H9 (cell line): ENCODE measurements around the gene PCBP1. TPM values are rescaled to one million over a fixed set of nuclear protein-coding genes. Genes with fewer than 3 reads are reported as not detected.

Source experiments
- DNase-seq: peaks from one replicate; pipeline ENCODE4 v3.0.0-alpha.2; 2017
- H2AFZ ChIP-seq: one replicate; pipeline ENCODE4 v1.6.1; 2013; ENCODE audit warnings: mild to moderate bottlenecking, low read length, control low read depth, moderate library complexity
- H2AK5ac ChIP-seq: 2 replicates; pipeline ENCODE4 v1.6.1; 2013; ENCODE audit warnings: low read length, control low read depth, mixed read lengths; ENCODE audit not compliant: insufficient read length
- H2BK120ac ChIP-seq: one replicate; pipeline ENCODE4 v1.6.1; 2013; ENCODE audit warnings: low read depth, mild to moderate bottlenecking, low read length, control low read depth, inconsistent platforms; ENCODE audit not compliant: poor library complexity, severe bottlenecking
- H2BK12ac ChIP-seq: 2 replicates; pipeline ENCODE4 v1.6.1; 2013; ENCODE audit warnings: low read length, control low read depth, mixed read lengths, low read depth; ENCODE audit not compliant: insufficient read length
- H2BK15ac ChIP-seq: 2 replicates; pipeline ENCODE4 v1.6.1; 2013; ENCODE audit warnings: low read depth, low read length, control low read depth
- H2BK20ac ChIP-seq: one replicate; pipeline ENCODE4 v1.6.1; 2013; ENCODE audit warnings: low read depth, mild to moderate bottlenecking, low read length, control low read depth, inconsistent platforms; ENCODE audit not compliant: poor library complexity, severe bottlenecking
- H2BK5ac ChIP-seq: 2 replicates; pipeline ENCODE4 v1.6.1; 2013; ENCODE audit warnings: low read length, control low read depth, mixed read lengths; ENCODE audit not compliant: insufficient read length
- H3K14ac ChIP-seq: 2 replicates; pipeline ENCODE4 v1.6.1; 2013; ENCODE audit warnings: low read length, control low read depth; ENCODE audit not compliant: insufficient read depth
- H3K18ac ChIP-seq: 2 replicates; pipeline ENCODE4 v1.6.1; 2013; ENCODE audit warnings: low read depth, mild to moderate bottlenecking, mixed read lengths, low read length, control low read depth; ENCODE audit not compliant: insufficient read length
- H3K23ac ChIP-seq: 2 replicates; pipeline ENCODE4 v1.6.1; 2013; ENCODE audit warnings: low read length, control low read depth, mixed read lengths, low read depth; ENCODE audit not compliant: insufficient read length
- H3K23me2 ChIP-seq: 2 replicates; pipeline ENCODE4 v1.6.1; 2013; ENCODE audit warnings: low read depth, mild to moderate bottlenecking, mixed read lengths, low read length, control low read depth; ENCODE audit not compliant: insufficient read length, poor library complexity, severe bottlenecking
- H3K27ac ChIP-seq: 2 replicates; pipeline ENCODE4 v1.5.1; 2013; ENCODE audit warnings: low read length, control low read depth, mixed read lengths, low read depth; ENCODE audit not compliant: insufficient read length
- H3K27me3 ChIP-seq: 2 replicates; pipeline ENCODE4 v1.6.1; 2013; ENCODE audit warnings: low read length, control low read depth, inconsistent platforms; ENCODE audit not compliant: insufficient read depth
- H3K4ac ChIP-seq: 2 replicates; pipeline ENCODE4 v1.6.1; 2013; ENCODE audit warnings: low read depth, mild to moderate bottlenecking, control low read depth, inconsistent platforms, low read length, moderate library complexity
- H3K4me1 ChIP-seq: 2 replicates; pipeline ENCODE4 v1.6.1; 2013; ENCODE audit warnings: low read length, control low read depth, inconsistent platforms; ENCODE audit not compliant: insufficient read depth
- H3K4me2 ChIP-seq: 2 replicates; pipeline ENCODE4 v1.6.1; 2013; ENCODE audit warnings: low read length, control low read depth, mixed read lengths; ENCODE audit not compliant: insufficient read length, insufficient read depth
- H3K56ac ChIP-seq: 2 replicates; pipeline ENCODE4 v1.6.1; 2013; ENCODE audit warnings: low read depth, mild to moderate bottlenecking, mixed read lengths, low read length, control low read depth; ENCODE audit not compliant: insufficient read length
- H3K79me1 ChIP-seq: 2 replicates; pipeline ENCODE4 v1.6.1; 2013; ENCODE audit warnings: low read depth, mild to moderate bottlenecking, moderate library complexity, low read length, control low read depth, inconsistent platforms; ENCODE audit not compliant: insufficient read depth, poor library complexity, severe bottlenecking
- H3K79me2 ChIP-seq: 2 replicates; pipeline ENCODE4 v1.6.1; 2013; ENCODE audit warnings: low read length, control low read depth, inconsistent platforms; ENCODE audit not compliant: insufficient read depth
- H3K9ac ChIP-seq: 2 replicates; pipeline ENCODE4 v1.6.1; 2013; ENCODE audit warnings: low read length, control low read depth, mixed read lengths; ENCODE audit not compliant: insufficient read length; ENCODE audit errors: extremely low read depth
- H3K9me3 ChIP-seq: one replicate; pipeline ENCODE4 v1.6.1; 2013; ENCODE audit warnings: low read depth, low read length, inconsistent platforms; ENCODE audit not compliant: control insufficient read depth
- H3T11ph ChIP-seq: one replicate; pipeline ENCODE4 v1.6.1; 2013; ENCODE audit warnings: mild to moderate bottlenecking, low read length, control low read depth, inconsistent platforms
- H4K20me1 ChIP-seq: one replicate; pipeline ENCODE4 v1.6.1; 2013; ENCODE audit not compliant: control insufficient read depth, insufficient read length, insufficient read depth
- H4K5ac ChIP-seq: 2 replicates; pipeline ENCODE4 v1.6.1; 2013; ENCODE audit warnings: low read depth, mild to moderate bottlenecking, mixed read lengths, low read length, control low read depth; ENCODE audit not compliant: insufficient read length
- H4K8ac ChIP-seq: replicated peaks from 2 replicates; pipeline ENCODE4 v1.6.1; 2013; ENCODE audit warnings: low read length, control low read depth, mixed read lengths, low read depth; ENCODE audit not compliant: insufficient read length
- H4K91ac ChIP-seq: 2 replicates; pipeline ENCODE4 v1.6.1; 2013; ENCODE audit warnings: low read depth, mild to moderate bottlenecking, moderate library complexity, mixed read lengths, low read length, control low read depth; ENCODE audit not compliant: insufficient read length
- H3K27ac Mint-ChIP-seq, 3 experiments: 2 replicates in 2 of 3; 3 replicates in 1 of 3; pipeline ENCODE4 v1.8.0; 2020 to 2021; ENCODE audit warnings: mixed read lengths in 3 of 3, mild to moderate bottlenecking in 1 of 3, moderate library complexity in 1 of 3
- H3K27me3 Mint-ChIP-seq: 2 replicates; pipeline ENCODE4 v1.8.0; 2021; ENCODE audit warnings: low read depth, mild to moderate bottlenecking, moderate library complexity, mixed read lengths
- H3K36me3 Mint-ChIP-seq, 3 experiments: 2 replicates in 2 of 3; 3 replicates in 1 of 3; pipeline ENCODE4 v1.8.0; 2020 to 2021; ENCODE audit warnings: low read depth in 3 of 3, mixed read lengths in 3 of 3; ENCODE audit not compliant: insufficient read depth in 1 of 3
- H3K4me1 Mint-ChIP-seq, 2 experiments: 2 replicates each; pipeline ENCODE4 v1.8.0; 2020; ENCODE audit warnings: mixed read lengths in 2 of 2
- H3K4me3 Mint-ChIP-seq, 2 experiments: 2 replicates in 1 of 2; 3 replicates in 1 of 2; pipeline ENCODE4 v1.8.0; 2020 to 2021; ENCODE audit warnings: mild to moderate bottlenecking in 2 of 2, mixed read lengths in 2 of 2, moderate library complexity in 1 of 2
- H3K9me3 Mint-ChIP-seq, 2 experiments: 2 replicates in 1 of 2; 3 replicates in 1 of 2; pipeline ENCODE4 v1.8.0; 2020; ENCODE audit warnings: mild to moderate bottlenecking in 2 of 2, mixed read lengths in 2 of 2, moderate library complexity in 1 of 2
- WGBS: extraction: QIAGEN DNeasy Blood & Tissue Kit; methylation state at CpG from one replicate; pipeline ENCODE4 v1.1.7; 2013; ENCODE audit warnings: missing lambda C conversion rate, low lambda C conversion rate, mixed read lengths; ENCODE audit not compliant: insufficient read length; ENCODE audit errors: extremely low coverage; 5-methylcytosine and 5-hydroxymethylcytosine counted together
- total RNA-seq: library from RNA; stranded (reverse); gene quantifications from 2 replicates; pipeline ENCODE4 v1.2.1, GENCODE V29; 2021
- TF ChIP-seq, protein P1 (sequence below): fragments of 200-600 bp; sonication (generic); conservative IDR thresholded peaks from 3 replicates; pipeline ENCODE4 v1.8.0; 2021; ENCODE audit warnings: antibody characterized with exemption, mild to moderate bottlenecking

PCBP1 gene
- total RNA-seq, 1 experiment from 2014 or later: 457 TPM

DNA sequence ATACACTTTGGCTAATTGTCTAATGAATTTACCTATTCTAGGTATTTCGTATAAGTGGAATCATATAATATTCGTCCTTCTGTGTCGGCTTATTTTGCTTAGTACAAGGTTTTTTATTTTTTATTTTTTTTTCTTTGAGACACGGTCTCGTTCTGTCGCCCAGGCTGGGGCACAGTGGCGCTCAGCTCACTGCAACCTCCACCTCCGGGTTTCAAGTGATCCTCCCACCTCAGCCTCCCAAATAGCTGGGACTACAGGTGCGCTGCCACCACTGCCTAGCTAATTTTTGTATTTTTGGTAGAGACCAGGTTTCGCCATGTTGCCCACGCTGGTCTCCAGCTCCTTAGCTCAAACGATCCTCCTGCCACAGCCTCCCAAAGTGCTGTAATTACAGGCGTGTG is 38.2 kb downstream of the PCBP1 start:
- peak overlapping the region; percentile 96 for H2BK120ac ChIP-seq
- no peak overlapping the region for H2BK15ac ChIP-seq
- no peak overlapping the region for H3K27ac ChIP-seq
- no peaks in the 10 kb centered on the region for H4K20me1 ChIP-seq
- H3T11ph ChIP-seq: no peak overlapping the region
- H3K4ac ChIP-seq: no peak overlapping the region; the same call in 1 of the 2 replicates
- no peak overlapping the region for H2AK5ac ChIP-seq
- H3K4me2 ChIP-seq: peak overlapping the region; percentile 63
- peak overlapping the region; percentile 99 for H3K18ac ChIP-seq
- no peak overlapping the region for H2BK20ac ChIP-seq
- Mint-ChIP-seq H3K27me3 (no peaks in the 10 kb centered on the region), H3K27ac (peak overlapping the region; percentile 99 to 100 (median 100); a peak in 6 of 7 replicates), H3K36me3 (0 out of 7 replicates have a peak, but pooled peaks cover 0 to 4% (median 0%) of the 10 kb centered on the region in 3 experiments), H3K9me3 (no peaks in the 10 kb centered on the region; a peak in 2 of 5 replicates), H3K4me1 (peaks cover 47 to 57% of the 10 kb centered on the region in 2 experiments), H3K4me3 (peak overlapping the region; percentile 87 to 90)
- no peak overlapping the region for H4K8ac ChIP-seq
- no peak for DNase-seq
- H3K56ac ChIP-seq: no peak overlapping the region
- no peak overlapping the region for H2BK12ac ChIP-seq
- H3K4me1 ChIP-seq: peaks cover 14% of the 10 kb centered on the region
- no peaks in the 10 kb centered on the region for H3K27me3 ChIP-seq
- H3K79me1 ChIP-seq: no peaks in the 10 kb centered on the region
- H2BK5ac ChIP-seq: no peak overlapping the region
- no peak overlapping the region for H4K5ac ChIP-seq
- H3K14ac ChIP-seq: peak overlapping the region; percentile 99; the same call in 1 of the 2 replicates
- H3K9ac ChIP-seq: peak overlapping the region; percentile 83
- no peak overlapping the region for H3K23ac ChIP-seq
- no peaks in the 10 kb centered on the region for H3K9me3 ChIP-seq
- H3K79me2 ChIP-seq: no peaks in the 10 kb centered on the region
- no peak overlapping the region for H2AFZ ChIP-seq
- H4K91ac ChIP-seq: no peak overlapping the region
- no peaks in the 10 kb centered on the region for H3K23me2 ChIP-seq
- TF ChIP-seq, protein P1, sequence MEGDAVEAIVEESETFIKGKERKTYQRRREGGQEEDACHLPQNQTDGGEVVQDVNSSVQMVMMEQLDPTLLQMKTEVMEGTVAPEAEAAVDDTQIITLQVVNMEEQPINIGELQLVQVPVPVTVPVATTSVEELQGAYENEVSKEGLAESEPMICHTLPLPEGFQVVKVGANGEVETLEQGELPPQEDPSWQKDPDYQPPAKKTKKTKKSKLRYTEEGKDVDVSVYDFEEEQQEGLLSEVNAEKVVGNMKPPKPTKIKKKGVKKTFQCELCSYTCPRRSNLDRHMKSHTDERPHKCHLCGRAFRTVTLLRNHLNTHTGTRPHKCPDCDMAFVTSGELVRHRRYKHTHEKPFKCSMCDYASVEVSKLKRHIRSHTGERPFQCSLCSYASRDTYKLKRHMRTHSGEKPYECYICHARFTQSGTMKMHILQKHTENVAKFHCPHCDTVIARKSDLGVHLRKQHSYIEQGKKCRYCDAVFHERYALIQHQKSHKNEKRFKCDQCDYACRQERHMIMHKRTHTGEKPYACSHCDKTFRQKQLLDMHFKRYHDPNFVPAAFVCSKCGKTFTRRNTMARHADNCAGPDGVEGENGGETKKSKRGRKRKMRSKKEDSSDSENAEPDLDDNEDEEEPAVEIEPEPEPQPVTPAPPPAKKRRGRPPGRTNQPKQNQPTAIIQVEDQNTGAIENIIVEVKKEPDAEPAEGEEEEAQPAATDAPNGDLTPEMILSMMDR: no peak
- WGBS: no CpG with 5 or more reads among the region's 13 CpGs
